Transverse colon (tissue), 4 donors: ENCODE measurements around the gene TMC2. TPM values are rescaled to one million over a fixed set of nuclear protein-coding genes. Genes with fewer than 3 reads are reported as not detected.

ENCODE experiments used
- DNase-seq: peaks from one replicate; pipeline ENCODE4 v3.0.0-alpha.2; 2019
- H3K27ac ChIP-seq, 4 donors: fragments of 200-600 bp; sonication (generic); 2 replicates each; pipeline ENCODE4 v1.5.1; 2016 to 2018; ENCODE audit warnings: inconsistent platforms in 4 of 4
- H3K27me3 ChIP-seq: fragments of 200-600 bp; sonication (generic); 2 replicates; pipeline ENCODE4 v1.5.1; 2017; ENCODE audit warnings: inconsistent platforms
- H3K36me3 ChIP-seq, 4 donors: fragments of 200-600 bp; sonication (generic); 2 replicates each; pipeline ENCODE4 v1.5.1; 2017 to 2019; ENCODE audit warnings: inconsistent platforms in 4 of 4
- H3K4me1 ChIP-seq, 4 donors: fragments of 200-600 bp; sonication (generic); 2 replicates each; pipeline ENCODE4 v1.5.1; 2017 to 2020; ENCODE audit warnings: inconsistent platforms in 4 of 4
- H3K4me3 ChIP-seq, 4 donors: fragments of 200-600 bp; sonication (generic); 1 replicate in 1 of 4; 2 replicates in 3 of 4; pipeline versions ENCODE4 v1.5.1 to v1.6.1; 2017 to 2019; ENCODE audit warnings: inconsistent platforms in 4 of 4
- H3K9me3 ChIP-seq, 2 donors: fragments of 200-600 bp; sonication (generic); 2 replicates each; pipeline ENCODE4 v1.5.1; 2017 to 2019; ENCODE audit warnings: inconsistent platforms in 2 of 2
- CTCF ChIP-seq, 5 experiments: fragments of 200-600 bp in 3 of 5; fragments of 450-650 bp in 2 of 5; sonication (generic) in 3 of 5; IDR thresholded peaks; 1 replicate in 2 of 5; 2 replicates in 3 of 5; pipeline ENCODE4 v1.5.1; 2016 to 2017; ENCODE audit warnings: antibody characterized with exemption in 5 of 5, inconsistent platforms in 3 of 5, mild to moderate bottlenecking in 2 of 5, moderate library complexity in 1 of 5
- EP300 ChIP-seq: sonication (generic); formaldehyde crosslinking; IDR thresholded peaks from one replicate; pipeline ENCODE4 v1.6.1; 2017; ENCODE audit warnings: antibody characterized with exemption, low read depth
- POLR2A ChIP-seq: fragments of 450-650 bp; IDR thresholded peaks from one replicate; pipeline ENCODE4 v1.6.1; 2016; ENCODE audit warnings: antibody characterized with exemption, mild to moderate bottlenecking, moderate library complexity
- POLR2AphosphoS5 ChIP-seq, 3 donors: sonication (generic); formaldehyde crosslinking; IDR thresholded peaks; one replicate each; pipeline ENCODE4 v1.6.1; 2016; ENCODE audit warnings: antibody characterized with exemption in 3 of 3
- WGBS, 2 donors: methylation state at CpG; one replicate each; pipeline ENCODE4 v1.1.5; 2018; ENCODE audit warnings: low coverage in 1 of 2; 5-methylcytosine and 5-hydroxymethylcytosine counted together
- in situ Hi-C, 4 donors: fragments of 200-750 bp; cut with MboI; loops; one replicate each; pipeline versions ENCODE4 v1.15.0 to v1.15.1; 2017; ENCODE audit warnings: low sequenced_read_pairs in 3 of 4, low pct_ligation_motif_present in 1 of 4, low pct_unique_long_range_greater_than_20kb in 1 of 4
- intact Hi-C: fragments of 100-400 bp; cut with DNase I; formaldehyde crosslinking; loops from one replicate; pipeline ENCODE4 v1.15.1; 2023; ENCODE audit warnings: low total_unique reads
- total RNA-seq, 4 donors: library from RNA; depleted of rRNA; stranded (reverse); fragments of >200 nt; gene quantifications; one replicate each; pipeline ENCODE4 v1.1.0, GENCODE V29; 2016

Gene TMC2
- total RNA-seq, 4 donors from 2014 or later: not detected

DNA sequence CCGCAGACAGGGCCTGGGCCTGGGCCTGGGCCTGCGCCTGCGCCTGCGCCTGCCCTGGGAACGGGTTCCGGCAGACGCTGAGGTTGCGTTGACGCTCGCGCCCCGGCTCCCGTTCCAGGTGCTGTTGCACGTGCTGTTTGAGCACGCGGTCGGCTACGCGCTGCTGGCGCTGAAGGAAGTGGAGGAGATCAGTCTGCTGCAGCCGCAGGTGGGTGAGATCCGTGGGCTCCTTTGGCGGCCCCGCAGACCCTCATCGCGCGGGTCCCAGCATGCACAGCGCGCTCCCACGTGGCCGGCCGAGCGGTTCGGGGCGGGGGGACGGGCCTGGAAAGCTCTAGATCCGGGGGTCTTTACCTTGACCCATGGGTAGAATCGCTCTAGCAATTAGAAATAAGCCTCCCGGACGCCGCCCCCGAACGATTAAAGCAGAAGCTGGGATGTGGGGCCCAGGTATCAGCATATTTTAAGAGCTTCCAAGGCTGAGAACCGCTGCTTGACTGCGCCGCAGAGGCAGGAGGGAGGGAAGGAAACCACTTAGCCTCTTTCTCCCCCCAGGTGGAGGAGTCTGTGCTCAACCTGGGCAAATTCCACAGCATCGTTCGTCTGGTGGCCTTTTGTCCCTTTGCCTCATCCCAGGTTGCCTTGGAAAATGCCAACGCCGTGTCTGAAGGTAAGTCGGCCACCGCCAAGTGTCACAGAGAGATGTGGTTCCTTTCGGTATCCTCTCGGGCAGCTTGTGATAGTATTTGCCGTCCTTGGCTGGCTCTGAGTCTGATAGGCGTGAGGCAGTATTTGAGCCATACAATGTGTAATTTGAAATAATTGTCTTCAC is 116.6 kb downstream of the TMC2 start:
- in situ Hi-C loops: loop anchor here in 2 of 4 donors (10.0 kb wide), 2 partner anchors 128 to 138 kb away; no protein-coding TSS in a partner anchor
- peak; percentile 12 for DNase-seq
- Histone ChIP-seq H3K27me3 (no peaks in the 10 kb centered on the region), H3K9me3 (no peaks in the 10 kb centered on the region), H3K4me3 (peak overlapping the region; percentile 71 to 99 (median 86)), H3K27ac (peak overlapping the region; percentile 94 to 99 (median 96)), H3K36me3 (peaks cover 0 to 26% (median 13%) of the 10 kb centered on the region in 4 donors), H3K4me1 (peaks cover 9 to 27% (median 19%) of the 10 kb centered on the region in 4 donors)
- TF ChIP-seq POLR2AphosphoS5 (IDR thresholded peaks at IDR 0.05): no peak
- TF ChIP-seq CTCF (IDR thresholded peaks at IDR 0.05): no peak
- no peak for TF ChIP-seq EP300
- no peak for TF ChIP-seq POLR2A
- WGBS, 2 donors: 0% methylated on average over 31 of the region's 56 CpGs; no CpG with 5 or more reads in 1 of the 2 donors
- intact Hi-C loops: loop anchor here (5.0 kb wide), 1 partner anchor 39 kb away; the partner anchor contains the start of gene EBF4

DNA sequence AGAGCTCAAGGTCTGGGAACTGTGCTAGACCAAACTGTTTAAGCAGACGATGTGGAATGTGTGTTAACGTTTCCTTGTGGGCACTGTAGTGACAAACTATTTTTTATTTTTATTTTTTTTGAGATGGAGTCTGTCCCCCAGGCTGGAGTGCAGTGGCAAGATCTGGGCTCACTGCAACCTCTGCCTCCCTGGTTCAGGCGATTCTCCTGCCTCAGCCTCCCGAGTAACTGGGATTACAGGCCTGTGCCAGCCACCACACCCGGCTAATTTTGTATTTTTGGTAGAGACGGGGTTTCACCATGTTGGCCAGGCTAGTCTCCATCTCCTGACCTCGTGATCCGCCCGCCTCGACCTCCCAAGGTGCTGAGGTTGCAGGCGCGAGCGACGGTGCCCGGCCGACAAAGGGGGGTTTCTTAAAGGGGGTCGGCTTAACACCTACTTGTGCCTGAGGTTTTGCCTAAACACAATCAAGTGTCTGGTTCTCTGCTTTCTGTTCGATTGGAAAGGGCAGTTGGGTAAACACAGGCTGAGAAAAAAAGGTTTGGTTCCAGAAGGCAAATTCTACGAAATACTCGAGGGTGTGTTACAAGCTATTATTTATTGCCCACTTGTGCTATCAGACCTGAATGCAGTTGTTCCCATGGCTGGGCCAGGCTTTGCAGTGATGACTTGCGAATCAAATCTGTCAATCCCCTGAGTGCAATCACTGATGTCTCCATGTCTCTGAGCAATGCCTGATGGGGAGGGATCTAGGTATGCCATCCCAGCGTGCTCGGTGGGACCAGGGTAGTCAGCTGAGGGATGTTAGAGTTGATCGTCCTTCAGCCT is 117.4 kb downstream of the TMC2 start:
- H3K27ac ChIP-seq: peak overlapping the region; percentile 94 to 99 (median 96)
- H3K36me3 ChIP-seq: peaks cover 0 to 30% (median 13%) of the 10 kb centered on the region in 4 donors
- no peak for DNase-seq
- H3K4me3 ChIP-seq: peak overlapping the region; percentile 71 to 99 (median 86)
- WGBS, 2 donors: 18 to 22% methylated on average over 7 to 24 of the region's 24 CpGs
- H3K27me3 ChIP-seq: no peaks in the 10 kb centered on the region
- in situ Hi-C loops: loop anchor here in 2 of 4 donors (10.0 kb wide), 2 partner anchors 129 to 139 kb away; no protein-coding TSS in a partner anchor
- intact Hi-C loops: loop anchor here (5.0 kb wide), 1 partner anchor 39 kb away; the partner anchor contains the start of gene EBF4
- H3K9me3 ChIP-seq: no peaks in the 10 kb centered on the region
- TF ChIP-seq POLR2A (no peak), POLR2AphosphoS5 (IDR thresholded peaks at IDR 0.05) (no peak), EP300 (no peak), CTCF (IDR thresholded peaks at IDR 0.05) (no peak)
- peaks cover 9 to 27% (median 19%) of the 10 kb centered on the region in 4 donors for H3K4me1 ChIP-seq

DNA sequence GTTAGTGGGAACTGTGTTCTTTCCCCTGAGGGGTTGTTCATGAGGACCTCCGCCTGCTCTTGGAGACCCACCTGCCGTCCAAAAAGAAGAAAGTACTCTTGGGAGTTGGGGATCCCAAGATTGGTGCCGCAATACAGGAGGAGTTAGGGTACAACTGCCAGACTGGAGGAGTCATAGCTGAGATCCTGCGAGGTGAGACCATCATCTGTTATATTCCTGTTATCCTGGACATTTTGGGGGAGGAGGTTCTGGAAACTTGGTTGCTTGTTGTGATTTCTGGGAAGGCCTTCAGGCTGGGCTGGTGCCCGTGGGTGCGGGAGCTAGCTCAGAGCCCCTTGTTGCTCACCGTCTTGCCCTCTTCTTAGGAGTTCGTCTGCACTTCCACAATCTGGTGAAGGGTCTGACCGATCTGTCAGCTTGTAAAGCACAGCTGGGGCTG is 118.0 kb downstream of the TMC2 start:
- intact Hi-C loops (loop anchor here (5.0 kb wide), 1 partner anchor 38 kb away; the partner anchor contains the start of gene EBF4), in situ Hi-C loops (loop anchor here in 2 of 4 donors (10.0 kb wide), 2 partner anchors 130 to 140 kb away; no protein-coding TSS in a partner anchor)
- WGBS, 2 donors: 76% methylated on average over 9 of the region's 9 CpGs; no CpG with 5 or more reads in 1 of the 2 donors
- DNase-seq: no peak
- TF ChIP-seq POLR2A (no peak), POLR2AphosphoS5 (IDR thresholded peaks at IDR 0.05) (no peak), EP300 (no peak), CTCF (IDR thresholded peaks at IDR 0.05) (no peak)
- Histone ChIP-seq H3K27ac (no peak overlapping the region), H3K9me3 (no peaks in the 10 kb centered on the region), H3K27me3 (no peaks in the 10 kb centered on the region), H3K4me3 (no peak overlapping the region), H3K4me1 (peaks cover 9 to 27% (median 19%) of the 10 kb centered on the region in 4 donors), H3K36me3 (peaks cover 0 to 33% (median 15%) of the 10 kb centered on the region in 4 donors)
